Measurements from ENCODE around the gene FGD3.

GRCh38 chr9:93009337-93010015 is 62.2 kb downstream of the FGD3 start:
- no peak for TF ChIP-seq CTCF (IDR thresholded peaks at IDR 0.05)
- no peak for TF ChIP-seq POLR2A (IDR thresholded peaks at IDR 0.05)
- TF ChIP-seq EP300 (IDR thresholded peaks at IDR 0.05) = no peak
- TF ChIP-seq POLR2AphosphoS5 (IDR thresholded peaks at IDR 0.05) = no peak

Measured in upper lobe of left lung (tissue), 4 donors.